Measurements from ENCODE around the gene TOR1AIP2. TPM values are rescaled to one million over a fixed set of nuclear protein-coding genes. Genes with fewer than 3 reads are reported as not detected.

TOR1AIP2 gene
- total and polyA plus RNA-seq, 8 donors: 5.5 to 106 (median 32.2) TPM

- intact Hi-C loops (cut with DNase I; ENCODE audit: low total_unique reads): loop anchor here (5.0 kb wide), 1 partner anchor 107 kb away; no protein-coding TSS in a partner anchor
- no peak for DNase-seq
- peak overlapping the region; percentile 36 to 51 (median 45) for H3K4me3 ChIP-seq
- H3K27me3 ChIP-seq: peaks cover 0 to 40% (median 0%) of the 10 kb centered on the region in 3 donors
- H3K4me1 ChIP-seq: peaks cover 14 to 33% (median 24%) of the 10 kb centered on the region in 4 donors
- H3K27ac ChIP-seq: peak overlapping the region in 1 of 5 donors; percentile 55
- TF ChIP-seq CTCF (IDR thresholded peaks at IDR 0.05) (no peak), POLR2AphosphoS5 (IDR thresholded peaks at IDR 0.05) (no peak), POLR2A (IDR thresholded peaks at IDR 0.05) (no peak), EP300 (IDR thresholded peaks at IDR 0.05) (no peak)
- no peaks in the 10 kb centered on the region for H3K9me3 ChIP-seq
- WGBS, 5 donors: 74 to 83% (median 81%) methylated on average over 21 to 28 of the region's 28 CpGs
- no peaks in the 10 kb centered on the region for H3K36me3 ChIP-seq
Observed at GRCh38 chr1:179813626-179814545, 63.7 kb downstream of the TOR1AIP2 start.

- 82 to 87% (median 85%) methylated on average over 36 to 37 of the region's 37 CpGs for WGBS, 5 donors
- Histone ChIP-seq H3K27me3 (peaks cover 0 to 40% (median 0%) of the 10 kb centered on the region in 3 donors), H3K9me3 (no peaks in the 10 kb centered on the region), H3K36me3 (no peaks in the 10 kb centered on the region), H3K27ac (no peak overlapping the region), H3K4me3 (no peak overlapping the region), H3K4me1 (peaks cover 14 to 33% (median 24%) of the 10 kb centered on the region in 4 donors)
- TF ChIP-seq POLR2AphosphoS5 (IDR thresholded peaks at IDR 0.05) (no peak), POLR2A (IDR thresholded peaks at IDR 0.05) (no peak), CTCF (IDR thresholded peaks at IDR 0.05) (no peak), EP300 (IDR thresholded peaks at IDR 0.05) (no peak)
- no peak for DNase-seq
- intact Hi-C loops (cut with DNase I; ENCODE audit: low total_unique reads): loop anchor here (5.0 kb wide), 1 partner anchor 105 kb away; no protein-coding TSS in a partner anchor
Observed at GRCh38 chr1:179812501-179813292, 64.9 kb downstream of the TOR1AIP2 start.

- Histone ChIP-seq H3K27ac (no peak overlapping the region), H3K36me3 (no peaks in the 10 kb centered on the region), H3K9me3 (no peaks in the 10 kb centered on the region), H3K4me3 (no peak overlapping the region), H3K27me3 (peaks cover 0 to 30% (median 0%) of the 10 kb centered on the region in 3 donors), H3K4me1 (peaks cover 9 to 20% (median 17%) of the 10 kb centered on the region in 4 donors)
- 76 to 87% (median 86%) methylated on average over 7 of the region's 7 CpGs for WGBS, 5 donors
- intact Hi-C loops (cut with DNase I; ENCODE audit: low total_unique reads): loop anchor here (5.0 kb wide), 1 partner anchor 103 kb away; no protein-coding TSS in a partner anchor
- no peak for TF ChIP-seq EP300 (IDR thresholded peaks at IDR 0.05)
- no peak for TF ChIP-seq POLR2A (IDR thresholded peaks at IDR 0.05)
- TF ChIP-seq POLR2AphosphoS5 (IDR thresholded peaks at IDR 0.05): no peak
- TF ChIP-seq CTCF (IDR thresholded peaks at IDR 0.05): no peak
- no peak for DNase-seq
Observed at GRCh38 chr1:179810367-179810715, 67.3 kb downstream of the TOR1AIP2 start.
